ENCODE results near the gene NR1D1. TPM values are rescaled to one million over a fixed set of nuclear protein-coding genes. Genes with fewer than 3 reads are reported as not detected.
A peak's percentile ranks its signal among the peaks of the same experiment; 100 is the strongest.

The NR1D1 gene
- total and polyA plus RNA-seq, 2 of the 13 experiments (the other 11 are each of a cell fraction or from before 2014, with no cell fraction given), result 2.1 to 2.7 TPM

DNA sequence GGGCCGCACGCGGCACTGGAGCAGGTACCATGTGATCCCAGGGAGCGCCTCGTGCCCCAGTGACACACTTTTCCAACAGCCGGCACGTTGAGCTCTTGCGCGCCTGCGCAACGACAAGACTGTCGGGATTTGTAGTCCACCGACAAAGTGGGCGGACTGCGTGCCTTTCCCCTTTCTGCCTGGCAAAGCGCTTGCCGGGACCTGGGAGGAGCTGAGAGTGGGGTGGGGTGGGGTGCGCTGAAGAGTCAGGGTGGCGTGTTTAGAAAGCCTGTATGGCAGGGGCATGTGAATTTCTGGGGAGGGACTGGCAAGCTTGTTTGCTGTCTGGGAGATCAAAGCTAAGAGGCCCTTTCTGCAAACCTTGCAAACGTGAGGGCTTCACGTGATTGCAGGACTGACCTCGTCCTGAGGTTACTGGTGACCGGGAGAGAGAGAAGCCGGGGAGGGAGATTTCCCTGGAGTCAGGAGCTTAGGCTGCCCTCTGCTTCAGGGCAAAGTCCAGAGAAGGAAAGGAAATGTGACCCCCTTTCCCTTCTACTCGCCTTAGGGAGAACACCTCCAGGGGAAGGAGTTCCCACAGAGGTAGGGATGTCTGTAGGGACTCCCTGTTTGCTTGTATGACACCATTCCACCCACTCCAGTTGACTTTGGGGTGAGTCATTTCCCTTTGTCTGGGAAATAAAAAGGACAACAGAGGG is 429 bp upstream of the NR1D1 start (continued):
- TF ChIP-seq, protein P1, sequence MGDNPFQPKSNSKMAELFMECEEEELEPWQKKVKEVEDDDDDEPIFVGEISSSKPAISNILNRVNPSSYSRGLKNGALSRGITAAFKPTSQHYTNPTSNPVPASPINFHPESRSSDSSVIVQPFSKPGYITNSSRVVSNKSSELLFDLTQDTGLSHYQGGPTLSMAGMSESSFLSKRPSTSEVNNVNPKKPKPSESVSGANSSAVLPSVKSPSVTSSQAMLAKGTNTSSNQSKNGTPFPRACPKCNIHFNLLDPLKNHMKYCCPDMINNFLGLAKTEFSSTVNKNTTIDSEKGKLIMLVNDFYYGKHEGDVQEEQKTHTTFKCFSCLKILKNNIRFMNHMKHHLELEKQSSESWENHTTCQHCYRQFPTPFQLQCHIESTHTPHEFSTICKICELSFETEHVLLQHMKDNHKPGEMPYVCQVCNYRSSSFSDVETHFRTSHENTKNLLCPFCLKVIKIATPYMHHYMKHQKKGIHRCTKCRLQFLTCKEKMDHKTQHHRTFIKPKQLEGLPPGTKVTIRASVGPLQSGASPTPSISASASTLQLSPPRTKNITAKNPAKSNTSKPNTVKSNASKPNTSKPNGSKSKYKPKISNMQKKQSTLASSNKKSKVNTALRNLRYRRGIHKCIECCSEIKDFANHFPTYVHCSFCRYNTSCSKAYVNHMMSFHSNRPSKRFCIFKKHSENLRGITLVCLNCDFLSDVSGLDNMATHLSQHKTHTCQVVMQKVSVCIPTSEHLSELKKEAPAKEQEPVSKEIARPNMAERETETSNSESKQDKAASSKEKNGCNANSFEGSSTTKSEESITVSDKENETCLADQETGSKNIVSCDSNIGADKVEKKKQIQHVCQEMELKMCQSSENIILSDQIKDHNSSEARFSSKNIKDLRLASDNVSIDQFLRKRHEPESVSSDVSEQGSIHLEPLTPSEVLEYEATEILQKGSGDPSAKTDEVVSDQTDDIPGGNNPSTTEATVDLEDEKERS (CRISPR knock-in tag; IDR thresholded peaks at IDR 0.05), result peak; percentile 90; the same call in 1 of the 2 replicates
- TF ChIP-seq ZNF605 (CRISPR knock-in tag; IDR thresholded peaks at IDR 0.05) (peak; percentile 89), MBD4 (IDR thresholded peaks at IDR 0.05; ENCODE audit: borderline replicate concordance, low read length) (no peak), MAZ (IDR thresholded peaks at IDR 0.05; ENCODE audit: borderline replicate concordance, low read depth, low read length) (0 out of 2 replicates have a peak, but pooled peaks have one; percentile 45), MAZ (CRISPR knock-in tag; IDR thresholded peaks at IDR 0.05; ENCODE audit: low read depth) (peak; percentile 96), BHLHE40 (IDR thresholded peaks at IDR 0.05; ENCODE audit: low read length) (peak; percentile 99), CERS6 (CRISPR knock-in tag; IDR thresholded peaks at IDR 0.05) (0 out of 2 replicates have a peak, but pooled peaks have one; percentile 84), DDIT3 (CRISPR knock-in tag; IDR thresholded peaks at IDR 0.05) (no peak), SOX5 (CRISPR knock-in tag; IDR thresholded peaks at IDR 0.05; ENCODE audit: borderline replicate concordance) (peak; percentile 84), ZC3H4 (CRISPR knock-in tag; IDR thresholded peaks at IDR 0.05; ENCODE audit: borderline replicate concordance) (no peak), HMGA1 (CRISPR knock-in tag; conservative IDR thresholded peaks at IDR 0.05) (no peak), HDAC1 (CRISPR knock-in tag; IDR thresholded peaks at IDR 0.05) (peak; percentile 96), SRY (CRISPR knock-in tag; IDR thresholded peaks at IDR 0.05) (peak; percentile 92; the same call in 1 of the 2 replicates)
- TF ChIP-seq, protein P2, sequence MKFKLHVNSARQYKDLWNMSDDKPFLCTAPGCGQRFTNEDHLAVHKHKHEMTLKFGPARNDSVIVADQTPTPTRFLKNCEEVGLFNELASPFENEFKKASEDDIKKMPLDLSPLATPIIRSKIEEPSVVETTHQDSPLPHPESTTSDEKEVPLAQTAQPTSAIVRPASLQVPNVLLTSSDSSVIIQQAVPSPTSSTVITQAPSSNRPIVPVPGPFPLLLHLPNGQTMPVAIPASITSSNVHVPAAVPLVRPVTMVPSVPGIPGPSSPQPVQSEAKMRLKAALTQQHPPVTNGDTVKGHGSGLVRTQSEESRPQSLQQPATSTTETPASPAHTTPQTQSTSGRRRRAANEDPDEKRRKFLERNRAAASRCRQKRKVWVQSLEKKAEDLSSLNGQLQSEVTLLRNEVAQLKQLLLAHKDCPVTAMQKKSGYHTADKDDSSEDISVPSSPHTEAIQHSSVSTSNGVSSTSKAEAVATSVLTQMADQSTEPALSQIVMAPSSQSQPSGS (CRISPR knock-in tag; IDR thresholded peaks at IDR 0.05), result peak; percentile 94
- TF ChIP-seq, protein P3, sequence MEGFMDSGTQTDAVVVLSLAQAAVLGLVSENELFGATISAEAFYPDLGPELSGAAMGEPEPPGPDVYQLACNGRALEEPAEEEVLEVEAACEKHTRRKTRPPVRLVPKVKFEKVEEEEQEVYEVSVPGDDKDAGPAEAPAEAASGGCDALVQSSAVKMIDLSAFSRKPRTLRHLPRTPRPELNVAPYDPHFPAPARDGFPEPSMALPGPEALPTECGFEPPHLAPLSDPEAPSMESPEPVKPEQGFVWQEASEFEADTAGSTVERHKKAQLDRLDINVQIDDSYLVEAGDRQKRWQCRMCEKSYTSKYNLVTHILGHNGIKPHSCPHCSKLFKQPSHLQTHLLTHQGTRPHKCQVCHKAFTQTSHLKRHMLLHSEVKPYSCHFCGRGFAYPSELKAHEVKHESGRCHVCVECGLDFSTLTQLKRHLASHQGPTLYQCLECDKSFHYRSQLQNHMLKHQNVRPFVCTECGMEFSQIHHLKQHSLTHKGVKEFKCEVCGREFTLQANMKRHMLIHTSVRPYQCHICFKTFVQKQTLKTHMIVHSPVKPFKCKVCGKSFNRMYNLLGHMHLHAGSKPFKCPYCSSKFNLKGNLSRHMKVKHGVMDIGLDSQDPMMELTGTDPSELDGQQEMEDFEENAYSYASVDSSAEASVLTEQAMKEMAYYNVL (CRISPR knock-in tag; IDR thresholded peaks at IDR 0.05; ENCODE audit: borderline replicate concordance), result peak; percentile 28; the same call in 1 of the 2 replicates
- TF ChIP-seq, protein P4, sequence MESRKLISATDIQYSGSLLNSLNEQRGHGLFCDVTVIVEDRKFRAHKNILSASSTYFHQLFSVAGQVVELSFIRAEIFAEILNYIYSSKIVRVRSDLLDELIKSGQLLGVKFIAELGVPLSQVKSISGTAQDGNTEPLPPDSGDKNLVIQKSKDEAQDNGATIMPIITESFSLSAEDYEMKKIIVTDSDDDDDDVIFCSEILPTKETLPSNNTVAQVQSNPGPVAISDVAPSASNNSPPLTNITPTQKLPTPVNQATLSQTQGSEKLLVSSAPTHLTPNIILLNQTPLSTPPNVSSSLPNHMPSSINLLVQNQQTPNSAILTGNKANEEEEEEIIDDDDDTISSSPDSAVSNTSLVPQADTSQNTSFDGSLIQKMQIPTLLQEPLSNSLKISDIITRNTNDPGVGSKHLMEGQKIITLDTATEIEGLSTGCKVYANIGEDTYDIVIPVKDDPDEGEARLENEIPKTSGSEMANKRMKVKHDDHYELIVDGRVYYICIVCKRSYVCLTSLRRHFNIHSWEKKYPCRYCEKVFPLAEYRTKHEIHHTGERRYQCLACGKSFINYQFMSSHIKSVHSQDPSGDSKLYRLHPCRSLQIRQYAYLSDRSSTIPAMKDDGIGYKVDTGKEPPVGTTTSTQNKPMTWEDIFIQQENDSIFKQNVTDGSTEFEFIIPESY (CRISPR knock-in tag; IDR thresholded peaks at IDR 0.05), result peak; percentile 10; the same call in 1 of the 2 replicates
- TF ChIP-seq, protein P5, sequence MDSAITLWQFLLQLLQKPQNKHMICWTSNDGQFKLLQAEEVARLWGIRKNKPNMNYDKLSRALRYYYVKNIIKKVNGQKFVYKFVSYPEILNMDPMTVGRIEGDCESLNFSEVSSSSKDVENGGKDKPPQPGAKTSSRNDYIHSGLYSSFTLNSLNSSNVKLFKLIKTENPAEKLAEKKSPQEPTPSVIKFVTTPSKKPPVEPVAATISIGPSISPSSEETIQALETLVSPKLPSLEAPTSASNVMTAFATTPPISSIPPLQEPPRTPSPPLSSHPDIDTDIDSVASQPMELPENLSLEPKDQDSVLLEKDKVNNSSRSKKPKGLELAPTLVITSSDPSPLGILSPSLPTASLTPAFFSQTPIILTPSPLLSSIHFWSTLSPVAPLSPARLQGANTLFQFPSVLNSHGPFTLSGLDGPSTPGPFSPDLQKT (CRISPR knock-in tag; IDR thresholded peaks at IDR 0.05; ENCODE audit: borderline replicate concordance), result peak; percentile 53; the same call in 1 of the 2 replicates
